Upper lobe of left lung (tissue), 4 donors: ENCODE data around the gene MLKL.

Experiments used
- POLR2A ChIP-seq, 4 donors: fragments of 450-650 bp; IDR thresholded peaks; one replicate each; pipeline ENCODE4 v1.5.1; 2016 to 2017; ENCODE audit warnings: antibody characterized with exemption in 4 of 4, mild to moderate bottlenecking in 2 of 4
- TF ChIP-seq, protein P1 (sequence below), 6 experiments: fragments of 450-650 bp in 4 of 6; fragments of 200-600 bp in 2 of 6; sonication (generic) in 2 of 6; IDR thresholded peaks; one replicate each; pipeline ENCODE4 v1.5.1; 2016 to 2019; ENCODE audit warnings: antibody characterized with exemption in 6 of 6

- TF ChIP-seq POLR2A (IDR thresholded peaks at IDR 0.05), result no peak
- TF ChIP-seq, protein P1, sequence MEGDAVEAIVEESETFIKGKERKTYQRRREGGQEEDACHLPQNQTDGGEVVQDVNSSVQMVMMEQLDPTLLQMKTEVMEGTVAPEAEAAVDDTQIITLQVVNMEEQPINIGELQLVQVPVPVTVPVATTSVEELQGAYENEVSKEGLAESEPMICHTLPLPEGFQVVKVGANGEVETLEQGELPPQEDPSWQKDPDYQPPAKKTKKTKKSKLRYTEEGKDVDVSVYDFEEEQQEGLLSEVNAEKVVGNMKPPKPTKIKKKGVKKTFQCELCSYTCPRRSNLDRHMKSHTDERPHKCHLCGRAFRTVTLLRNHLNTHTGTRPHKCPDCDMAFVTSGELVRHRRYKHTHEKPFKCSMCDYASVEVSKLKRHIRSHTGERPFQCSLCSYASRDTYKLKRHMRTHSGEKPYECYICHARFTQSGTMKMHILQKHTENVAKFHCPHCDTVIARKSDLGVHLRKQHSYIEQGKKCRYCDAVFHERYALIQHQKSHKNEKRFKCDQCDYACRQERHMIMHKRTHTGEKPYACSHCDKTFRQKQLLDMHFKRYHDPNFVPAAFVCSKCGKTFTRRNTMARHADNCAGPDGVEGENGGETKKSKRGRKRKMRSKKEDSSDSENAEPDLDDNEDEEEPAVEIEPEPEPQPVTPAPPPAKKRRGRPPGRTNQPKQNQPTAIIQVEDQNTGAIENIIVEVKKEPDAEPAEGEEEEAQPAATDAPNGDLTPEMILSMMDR (IDR thresholded peaks at IDR 0.05), result no peak
These were observed 585 bp downstream of the MLKL start for GRCh38 chr16:74700116-74700437.
